H1 (cell line): ENCODE results near the gene AGBL4. TPM values are rescaled to one million over a fixed set of nuclear protein-coding genes. Genes with fewer than 3 reads are reported as not detected.

Source experiments
- CTCF ChIA-PET: fragments of 300-600 bp; sonication (Branson Sonifier 250); formaldehyde crosslinking; loops from one replicate; lab custom pipeline; 2021; ENCODE audit not compliant: partially characterized antibody; lab: Charles Lee
- POLR2A ChIA-PET: fragments of 300-600 bp; sonication (Branson Sonifier 250); formaldehyde crosslinking; loops from one replicate; lab custom pipeline; 2021; ENCODE audit warnings: inconsistent platforms; ENCODE audit not compliant: partially characterized antibody; lab: Charles Lee
- DNase-seq, 2 experiments: peaks; one replicate each; pipeline versions ENCODE4 v3.0.0 to v3.0.0-alpha.2; 2010 to 2022; ENCODE audit warnings: low spot score in 2 of 2, low read depth in 1 of 2, mixed read lengths in 1 of 2
- FAIRE-seq: peaks from 2 replicates; lab custom pipeline; 2011; peaks lifted over from hg19 to GRCh38; lab: Jason Lieb, UNC
- H2AFZ ChIP-seq: 2 replicates; pipeline ENCODE4 v1.8.1; 2012; ENCODE audit warnings: low read length, inconsistent platforms
- H2AK5ac ChIP-seq: 2 replicates; pipeline ENCODE4 v1.6.1; 2013; ENCODE audit warnings: low read depth, low read length
- H2BK120ac ChIP-seq: replicated peaks from 2 replicates; pipeline ENCODE3; 2013; ENCODE audit warnings: low read depth, low read length, inconsistent platforms
- H2BK12ac ChIP-seq: 2 replicates; pipeline ENCODE4 v1.6.1; 2013; ENCODE audit warnings: low read depth, low read length
- H2BK15ac ChIP-seq: 2 replicates; pipeline ENCODE4 v1.6.1; 2013; ENCODE audit warnings: low read length
- H2BK20ac ChIP-seq: 2 replicates; pipeline ENCODE4 v1.6.1; 2013; ENCODE audit warnings: low read length
- H2BK5ac ChIP-seq: 2 replicates; pipeline ENCODE4 v1.6.1; 2013; ENCODE audit warnings: low read depth, low read length
- H3K14ac ChIP-seq: 2 replicates; pipeline ENCODE4 v1.6.1; 2013; ENCODE audit warnings: inconsistent platforms; ENCODE audit not compliant: insufficient read length
- H3K18ac ChIP-seq: 2 replicates; pipeline ENCODE4 v1.6.1; 2013; ENCODE audit warnings: low read length; ENCODE audit errors: extremely low read depth
- H3K23ac ChIP-seq: 2 replicates; pipeline ENCODE4 v1.6.1; 2013; ENCODE audit warnings: inconsistent platforms; ENCODE audit not compliant: insufficient read length
- H3K23me2 ChIP-seq: 2 replicates; pipeline ENCODE4 v1.6.1; 2013; ENCODE audit warnings: low read depth, low read length
- H3K27ac ChIP-seq: 2 replicates; pipeline ENCODE4 v1.6.1; 2011; ENCODE audit warnings: low read depth, low read length, inconsistent platforms
- H3K27me3 ChIP-seq, 4 experiments: replicated peaks in 1 of 4; 1 replicate in 1 of 4; 2 replicates in 3 of 4; pipeline versions ENCODE4 v1.6.1 to v1.8.1; 2011 to 2013; ENCODE audit warnings: low read length in 3 of 4, mild to moderate bottlenecking in 3 of 4, inconsistent platforms in 2 of 4, mixed read lengths in 2 of 4, moderate library complexity in 1 of 4; ENCODE audit not compliant: control insufficient read depth in 3 of 4, insufficient read depth in 3 of 4; ENCODE audit errors: extremely low read depth in 1 of 4
- H3K36me3 ChIP-seq, 4 experiments: 2 replicates each; pipeline versions ENCODE4 v1.6.1 to v1.8.1; 2011 to 2013; ENCODE audit warnings: mild to moderate bottlenecking in 4 of 4, low read length in 3 of 4, moderate library complexity in 2 of 4, control low read depth in 1 of 4, inconsistent platforms in 1 of 4; ENCODE audit not compliant: insufficient read depth in 4 of 4, control insufficient read depth in 2 of 4
- H3K4ac ChIP-seq: replicated peaks from 2 replicates; pipeline ENCODE3; 2013; ENCODE audit warnings: low read length, low read depth, mixed read lengths, inconsistent platforms; ENCODE audit not compliant: insufficient read length
- H3K4me1 ChIP-seq, 4 experiments: replicated peaks in 1 of 4; 1 replicate in 1 of 4; 2 replicates in 3 of 4; pipeline versions ENCODE4 v1.6.1 to v1.8.1; 2011 to 2013; ENCODE audit warnings: low read length in 3 of 4, inconsistent platforms in 2 of 4, mixed read lengths in 1 of 4; ENCODE audit not compliant: insufficient read depth in 4 of 4, control insufficient read depth in 3 of 4
- H3K4me2 ChIP-seq, 2 experiments: 2 replicates each; pipeline versions ENCODE4 v1.6.1 to v1.8.1; 2011 to 2013; ENCODE audit warnings: low read depth in 2 of 2, low read length in 2 of 2, control low read depth in 1 of 2, inconsistent platforms in 1 of 2, mild to moderate bottlenecking in 1 of 2; ENCODE audit not compliant: insufficient read depth in 1 of 2
- H3K4me3 ChIP-seq, 4 experiments: fragments of 200-600, 300-600 bp in 1 of 4; sonication (generic), shearing (Covaris generic), sonication (Bioruptor Twin) in 1 of 4; 2 replicates each; pipeline versions ENCODE4 v1.5.1 to v1.8.1; 2011 to 2016; ENCODE audit warnings: low read length in 4 of 4, low read depth in 3 of 4, control low read depth in 2 of 4, inconsistent platforms in 2 of 4, mild to moderate bottlenecking in 2 of 4, mixed read lengths in 1 of 4, moderate library complexity in 1 of 4; ENCODE audit not compliant: insufficient read depth in 2 of 4; ENCODE audit errors: extremely low read depth in 1 of 4
- H3K56ac ChIP-seq: replicated peaks from 2 replicates; pipeline ENCODE3; 2013; ENCODE audit warnings: low read depth, mild to moderate bottlenecking, mixed read lengths, low read length, inconsistent platforms; ENCODE audit not compliant: insufficient read length
- H3K79me1 ChIP-seq: 2 replicates; pipeline ENCODE4 v1.6.1; 2013; ENCODE audit warnings: low read depth, low read length, control low read depth
- H3K79me2 ChIP-seq, 2 experiments: 2 replicates each; pipeline versions ENCODE4 v1.6.1 to v1.8.1; 2012 to 2013; ENCODE audit warnings: low read length in 2 of 2, mild to moderate bottlenecking in 2 of 2, inconsistent platforms in 1 of 2; ENCODE audit not compliant: insufficient read depth in 2 of 2, control insufficient read depth in 1 of 2
- H3K9ac ChIP-seq, 4 experiments: replicated peaks in 1 of 4; 1 replicate in 1 of 4; 2 replicates in 3 of 4; pipeline versions ENCODE4 v1.6.1 to v1.8.1; 2011 to 2013; ENCODE audit warnings: low read depth in 3 of 4, low read length in 3 of 4, control low read depth in 2 of 4, mild to moderate bottlenecking in 2 of 4, moderate library complexity in 2 of 4, inconsistent platforms in 1 of 4; ENCODE audit errors: extremely low read depth in 1 of 4
- H3K9me3 ChIP-seq, 2 experiments: 2 replicates each; pipeline versions ENCODE4 v1.6.1 to v1.8.1; 2012 to 2013; ENCODE audit warnings: mild to moderate bottlenecking in 2 of 2, moderate library complexity in 2 of 2, control low read depth in 1 of 2, inconsistent platforms in 1 of 2, low read depth in 1 of 2, low read length in 1 of 2, mixed read lengths in 1 of 2; ENCODE audit not compliant: insufficient read depth in 2 of 2
- H4K20me1 ChIP-seq, 2 experiments: replicated peaks in 1 of 2; 2 replicates each; pipeline versions ENCODE3 to v1.8.1; 2011 to 2013; ENCODE audit warnings: inconsistent platforms in 2 of 2, low read length in 2 of 2, mild to moderate bottlenecking in 1 of 2; ENCODE audit not compliant: insufficient read depth in 2 of 2, control insufficient read depth in 1 of 2
- H4K5ac ChIP-seq: 2 replicates; pipeline ENCODE4 v1.6.1; 2013; ENCODE audit warnings: low read length, low read depth, mixed read lengths, inconsistent platforms; ENCODE audit not compliant: insufficient read length
- H4K8ac ChIP-seq: 2 replicates; pipeline ENCODE4 v1.8.0; 2013; ENCODE audit warnings: mild to moderate bottlenecking, moderate library complexity, low read length, inconsistent platforms; ENCODE audit not compliant: insufficient read depth; ENCODE audit errors: extremely low read depth
- H4K91ac ChIP-seq: replicated peaks from 2 replicates; pipeline ENCODE3; 2013; ENCODE audit warnings: low read length, mixed read lengths, inconsistent platforms; ENCODE audit not compliant: insufficient read length
- BCL11A ChIP-seq, 2 experiments: IDR thresholded peaks; one replicate each; pipeline ENCODE4 v1.6.1; 2011; ENCODE audit warnings: low read depth in 2 of 2, low read length in 2 of 2, mild to moderate bottlenecking in 2 of 2
- FOSL1 ChIP-seq: IDR thresholded peaks from 2 replicates; pipeline ENCODE4 v1.6.1; 2011; ENCODE audit warnings: mild to moderate bottlenecking, low read depth, low read length, moderate library complexity; ENCODE audit not compliant: insufficient read depth
- KDM4A ChIP-seq: IDR thresholded peaks from one replicate; pipeline ENCODE4 v1.7.1; 2012; ENCODE audit warnings: low read depth, mild to moderate bottlenecking, moderate library complexity, low read length, inconsistent platforms; ENCODE audit not compliant: severe bottlenecking
- PHF8 ChIP-seq: fragments of 200-600 bp; sonication (generic); conservative IDR thresholded peaks from 2 replicates; pipeline ENCODE4 v1.7.1; 2012; ENCODE audit warnings: low read depth, mild to moderate bottlenecking, inconsistent platforms, low read length, moderate library complexity
- SAP30 ChIP-seq: fragments of 300-600 bp; sonication (generic); IDR thresholded peaks from 2 replicates; pipeline ENCODE4 v1.7.1; 2012; ENCODE audit warnings: low read length, moderate library complexity, mild to moderate bottlenecking, inconsistent platforms; ENCODE audit not compliant: insufficient read depth, insufficient replicate concordance
- TAF1 ChIP-seq: IDR thresholded peaks from 2 replicates; pipeline ENCODE4 v1.6.1; 2011; ENCODE audit warnings: mild to moderate bottlenecking, low read depth, low read length
- TCF12 ChIP-seq: IDR thresholded peaks from 2 replicates; pipeline ENCODE4 v1.6.1; 2011; ENCODE audit warnings: low read depth, mild to moderate bottlenecking, low read length
- ZNF274 ChIP-seq: IDR thresholded peaks from 2 replicates; pipeline ENCODE4 v1.7.0; 2012; ENCODE audit warnings: low read length, borderline replicate concordance; ENCODE audit errors: extremely low read depth
- WGBS, 2 experiments: shearing (Covaris generic) in 1 of 2; methylation state at CpG; one replicate each; pipeline versions ENCODE4 v1.1.6 to v1.1.7; 2013 to 2015; ENCODE audit warnings: low lambda C conversion rate in 2 of 2, mixed read lengths in 2 of 2, inconsistent platforms in 1 of 2, low coverage in 1 of 2, missing lambda C conversion rate in 1 of 2; ENCODE audit not compliant: insufficient replicate concordance in 2 of 2, insufficient coverage in 1 of 2, insufficient read length in 1 of 2; ENCODE audit errors: extremely low coverage in 1 of 2, missing lambda C conversion rate in 1 of 2; 5-methylcytosine and 5-hydroxymethylcytosine counted together
- polyA plus RNA-seq, 7 experiments: library from polyadenylated mRNA; depleted of rRNA in 3 of 7; stranded (reverse) in 5 of 7; unstranded in 2 of 7; fragments of >200 nt in 5 of 7; fragments of 200-250 nt in 2 of 7; gene quantifications; 1 replicate in 5 of 7; 2 replicates in 1 of 7; 4 replicates in 1 of 7; pipeline versions ENCODE4 v1.2.1 to v1.2.3, GENCODE V29; 2011 to 2013; ENCODE audit warnings: missing spikeins in 2 of 7, mixed read lengths in 2 of 7
- total RNA-seq: library from RNA; stranded (reverse); fragmentation: NEBNext Ultra II Directional; extraction: Animal tissue kit (Norgen Biotek cat#: 25700); gene quantifications from 2 replicates; pipeline ENCODE4 v1.2.1, GENCODE V29; 2021

AGBL4 gene
- total and polyA plus RNA-seq, 2 of the 8 experiments (the other 6 are each of a cell fraction or from before 2014, with no cell fraction given), result 0.41 to 0.45 TPM

- Histone ChIP-seq H3K18ac (no peak overlapping the region), H3K9me3 (peaks cover 72 to 79% of the 10 kb centered on the region in 2 experiments), H2BK12ac (no peak overlapping the region), H3K4me2 (no peak overlapping the region), H3K27ac (no peak overlapping the region), H3K79me2 (no peaks in the 10 kb centered on the region), H3K56ac (no peak overlapping the region), H4K5ac (no peak overlapping the region), H3K36me3 (no peaks in the 10 kb centered on the region), H3K4me1 (no peaks in the 10 kb centered on the region), H2BK5ac (no peak overlapping the region), H3K79me1 (no peaks in the 10 kb centered on the region), H2AFZ (no peak overlapping the region), H4K8ac (no peak overlapping the region), H3K27me3 (no peaks in the 10 kb centered on the region), H3K4me3 (no peak overlapping the region), H3K23ac (no peak overlapping the region), H3K4ac (no peak overlapping the region), H3K23me2 (no peaks in the 10 kb centered on the region), H4K20me1 (no peaks in the 10 kb centered on the region), H4K91ac (no peak overlapping the region), H3K9ac (no peak overlapping the region), H2BK20ac (no peak overlapping the region), H2BK15ac (no peak overlapping the region), H2AK5ac (no peak overlapping the region), H2BK120ac (no peak overlapping the region), H3K14ac (no peak overlapping the region)
- WGBS, 2 experiments, result 76% methylated on average over 7 of the region's 7 CpGs; no CpG with 5 or more reads in 1 of the 2 experiments
- TF ChIP-seq TCF12 (no peak), PHF8 (no peak), SAP30 (no peak), FOSL1 (no peak), TAF1 (no peak), KDM4A (no peak), ZNF274 (no peak), BCL11A (IDR thresholded peaks at IDR 0.05; ENCODE audit: low read depth in 2 of 2, low read length in 2 of 2) (no peak)
- no peak for FAIRE-seq
- no peak for DNase-seq
- ChIA-PET CTCF (interaction anchor here (1.0 kb wide), 1 partner anchor 17 kb away, joined by 3 read pairs; no protein-coding TSS in a partner anchor), POLR2A (no interaction called here)
These were observed 978.4 kb downstream of the AGBL4 start for GRCh38 chr1:49045371-49045770.
